Osteocyte (in vitro differentiated cells): ENCODE measurements around the gene TTR. TPM values are rescaled to one million over a fixed set of nuclear protein-coding genes. Genes with fewer than 3 reads are reported as not detected.

Experiments used
- DNase-seq: peaks from one replicate; pipeline ENCODE4 v3.0.0; 2021; ENCODE audit warnings: mixed read lengths; ENCODE audit not compliant: unreplicated experiment; ENCODE audit errors: extremely low spot score
- H3K27ac Mint-ChIP-seq: one replicate; pipeline ENCODE4 v1.8.0; 2021; ENCODE audit warnings: mild to moderate bottlenecking, mixed read lengths; ENCODE audit not compliant: unreplicated experiment
- H3K27me3 Mint-ChIP-seq: one replicate; pipeline ENCODE4 v1.8.0; 2021; ENCODE audit warnings: mixed read lengths; ENCODE audit not compliant: unreplicated experiment
- H3K36me3 Mint-ChIP-seq: one replicate; pipeline ENCODE4 v1.8.0; 2021; ENCODE audit warnings: mixed read lengths; ENCODE audit not compliant: unreplicated experiment
- H3K4me1 Mint-ChIP-seq: one replicate; pipeline ENCODE4 v1.8.0; 2021; ENCODE audit warnings: mixed read lengths; ENCODE audit not compliant: unreplicated experiment
- H3K4me3 Mint-ChIP-seq: one replicate; pipeline ENCODE4 v1.8.0; 2021; ENCODE audit warnings: mild to moderate bottlenecking, moderate library complexity, mixed read lengths; ENCODE audit not compliant: unreplicated experiment
- H3K9me3 Mint-ChIP-seq: one replicate; pipeline ENCODE4 v1.8.0; 2021; ENCODE audit warnings: mixed read lengths; ENCODE audit not compliant: unreplicated experiment
- total RNA-seq: library from RNA; stranded (reverse); gene quantifications from 2 replicates; pipeline ENCODE4 v1.2.1, GENCODE V29; 2021
- TF ChIP-seq, protein P1 (sequence below): fragments of 200-600 bp; sonication (generic); IDR thresholded peaks from 2 replicates; pipeline ENCODE4 v1.5.0; 2021; ENCODE audit warnings: antibody characterized with exemption, mild to moderate bottlenecking, moderate library complexity

The TTR gene
- total RNA-seq, 1 donor from 2014 or later = 14.8 TPM

DNA sequence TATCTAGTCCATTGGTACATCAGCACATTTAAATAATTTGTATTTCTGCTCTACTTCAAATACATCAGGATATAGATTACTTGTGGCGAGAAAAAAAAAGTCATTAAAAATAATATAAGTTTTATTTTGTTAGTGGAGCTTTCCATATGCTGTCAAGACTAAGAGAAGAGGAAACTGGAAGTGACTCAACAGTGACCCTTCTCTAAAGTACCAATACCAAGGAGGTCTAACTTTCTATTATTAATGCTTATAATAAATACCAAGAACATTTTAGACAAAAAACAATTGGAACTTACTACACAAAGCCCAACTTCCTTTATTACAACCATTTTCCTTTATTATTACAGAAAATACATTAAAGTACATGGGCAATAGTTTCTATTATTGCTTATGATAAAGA lies 39.8 kb downstream of the TTR start:
- Mint-ChIP-seq H3K9me3 (no peaks in the 10 kb centered on the region), H3K4me1 (peaks cover 3% of the 10 kb centered on the region), H3K27me3 (no peaks in the 10 kb centered on the region), H3K27ac (no peak overlapping the region), H3K36me3 (peaks cover 3% of the 10 kb centered on the region), H3K4me3 (no peak overlapping the region)
- TF ChIP-seq, protein P1, sequence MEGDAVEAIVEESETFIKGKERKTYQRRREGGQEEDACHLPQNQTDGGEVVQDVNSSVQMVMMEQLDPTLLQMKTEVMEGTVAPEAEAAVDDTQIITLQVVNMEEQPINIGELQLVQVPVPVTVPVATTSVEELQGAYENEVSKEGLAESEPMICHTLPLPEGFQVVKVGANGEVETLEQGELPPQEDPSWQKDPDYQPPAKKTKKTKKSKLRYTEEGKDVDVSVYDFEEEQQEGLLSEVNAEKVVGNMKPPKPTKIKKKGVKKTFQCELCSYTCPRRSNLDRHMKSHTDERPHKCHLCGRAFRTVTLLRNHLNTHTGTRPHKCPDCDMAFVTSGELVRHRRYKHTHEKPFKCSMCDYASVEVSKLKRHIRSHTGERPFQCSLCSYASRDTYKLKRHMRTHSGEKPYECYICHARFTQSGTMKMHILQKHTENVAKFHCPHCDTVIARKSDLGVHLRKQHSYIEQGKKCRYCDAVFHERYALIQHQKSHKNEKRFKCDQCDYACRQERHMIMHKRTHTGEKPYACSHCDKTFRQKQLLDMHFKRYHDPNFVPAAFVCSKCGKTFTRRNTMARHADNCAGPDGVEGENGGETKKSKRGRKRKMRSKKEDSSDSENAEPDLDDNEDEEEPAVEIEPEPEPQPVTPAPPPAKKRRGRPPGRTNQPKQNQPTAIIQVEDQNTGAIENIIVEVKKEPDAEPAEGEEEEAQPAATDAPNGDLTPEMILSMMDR = no peak
- DNase-seq = no peak

DNA sequence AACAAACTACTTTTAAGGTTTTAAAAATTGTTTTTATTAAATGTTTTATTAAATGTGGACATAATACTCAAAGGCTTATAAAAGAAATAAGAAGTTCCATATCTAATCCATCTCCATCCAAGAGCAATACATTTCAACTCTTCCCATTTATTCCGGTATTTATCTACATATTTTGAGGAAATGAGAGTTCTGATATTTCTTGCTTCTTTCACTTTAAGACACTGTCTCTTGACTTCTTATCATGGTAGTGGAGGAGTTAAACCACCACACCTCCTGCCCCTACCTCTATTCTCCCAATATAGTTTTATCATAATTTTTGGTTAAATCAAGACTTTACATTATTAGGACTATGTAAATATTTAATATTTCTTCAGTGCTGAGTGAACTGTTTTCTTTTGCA lies 40.7 kb downstream of the TTR start:
- H3K27ac Mint-ChIP-seq = no peak overlapping the region
- no peak overlapping the region for H3K4me3 Mint-ChIP-seq
- DNase-seq = no peak
- no peaks in the 10 kb centered on the region for H3K27me3 Mint-ChIP-seq
- TF ChIP-seq, protein P1 = no peak
- peaks cover 3% of the 10 kb centered on the region for H3K4me1 Mint-ChIP-seq
- H3K9me3 Mint-ChIP-seq = peaks cover 3% of the 10 kb centered on the region
- H3K36me3 Mint-ChIP-seq = peaks cover 5% of the 10 kb centered on the region

DNA sequence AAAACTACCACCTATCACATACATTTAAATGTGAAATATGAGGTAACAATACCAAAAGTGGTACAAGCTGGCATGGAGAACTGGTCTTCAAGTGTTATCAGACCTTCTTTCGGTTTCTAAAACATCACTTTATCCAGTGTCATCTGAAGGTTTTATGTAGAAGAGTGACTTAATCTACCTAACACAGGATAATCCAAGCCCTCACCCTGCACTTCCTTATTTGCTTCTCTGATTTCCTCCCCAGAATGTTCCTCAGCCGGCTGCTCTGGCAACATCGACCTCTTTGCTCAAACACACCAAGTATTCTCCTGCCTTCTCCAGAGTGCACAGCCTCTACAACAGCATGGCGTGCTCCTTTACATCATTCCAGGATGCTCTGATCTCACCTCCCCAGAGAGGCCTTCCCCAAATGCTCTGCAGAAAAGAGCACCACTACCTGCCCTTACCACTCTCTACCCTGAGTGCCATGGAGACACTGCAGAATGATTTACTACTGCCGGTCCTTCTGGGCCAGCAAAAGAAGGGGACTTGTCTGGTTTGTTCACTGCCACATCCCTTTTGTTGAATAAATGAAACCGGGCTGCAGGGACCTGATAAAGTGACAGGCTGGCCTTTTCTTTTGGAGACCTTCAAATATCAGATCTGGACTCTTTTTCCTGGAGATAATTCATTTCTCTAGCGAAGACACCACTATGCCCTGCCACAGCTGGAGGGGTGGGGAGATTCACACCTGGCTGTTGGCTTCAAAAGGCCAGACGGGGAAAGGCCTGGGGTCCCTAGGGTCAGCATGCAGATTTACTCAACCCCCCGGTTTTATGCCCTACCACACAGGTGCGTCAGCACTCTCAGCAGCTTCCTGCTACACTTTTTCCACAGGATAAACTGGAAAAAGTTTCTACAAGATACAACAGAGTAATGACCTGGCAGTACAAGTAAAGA lies 42.0 kb downstream of the TTR start:
- Mint-ChIP-seq H3K27me3 (no peaks in the 10 kb centered on the region), H3K4me1 (peaks cover 3% of the 10 kb centered on the region), H3K4me3 (no peak overlapping the region), H3K36me3 (peaks cover 9% of the 10 kb centered on the region), H3K27ac (no peak overlapping the region), H3K9me3 (peaks cover 3% of the 10 kb centered on the region)
- TF ChIP-seq, protein P1 = no peak
- DNase-seq = no peak

DNA sequence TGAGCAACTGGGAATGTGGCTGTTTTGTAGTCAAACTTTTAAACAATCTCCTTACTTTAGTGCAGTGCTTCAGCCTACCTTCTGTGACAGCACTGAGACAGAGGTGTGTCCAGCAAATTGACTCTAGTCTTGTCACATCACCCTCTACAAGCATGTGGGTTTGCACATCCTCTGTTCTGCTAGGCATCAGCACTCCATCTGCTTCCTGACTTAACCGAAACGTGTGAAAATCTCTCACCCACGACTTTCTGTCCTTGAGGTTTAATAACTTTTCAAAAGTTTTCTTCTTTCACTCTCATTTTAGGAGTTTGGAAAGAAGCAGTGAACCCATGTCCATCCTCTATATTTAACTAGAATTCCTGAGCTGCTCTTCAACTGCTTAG lies 42.6 kb downstream of the TTR start:
- Mint-ChIP-seq H3K27ac (no peak overlapping the region), H3K36me3 (peaks cover 9% of the 10 kb centered on the region), H3K9me3 (peaks cover 3% of the 10 kb centered on the region), H3K27me3 (no peaks in the 10 kb centered on the region), H3K4me3 (no peak overlapping the region), H3K4me1 (peaks cover 3% of the 10 kb centered on the region)
- no peak for DNase-seq
- TF ChIP-seq, protein P1 = no peak

DNA sequence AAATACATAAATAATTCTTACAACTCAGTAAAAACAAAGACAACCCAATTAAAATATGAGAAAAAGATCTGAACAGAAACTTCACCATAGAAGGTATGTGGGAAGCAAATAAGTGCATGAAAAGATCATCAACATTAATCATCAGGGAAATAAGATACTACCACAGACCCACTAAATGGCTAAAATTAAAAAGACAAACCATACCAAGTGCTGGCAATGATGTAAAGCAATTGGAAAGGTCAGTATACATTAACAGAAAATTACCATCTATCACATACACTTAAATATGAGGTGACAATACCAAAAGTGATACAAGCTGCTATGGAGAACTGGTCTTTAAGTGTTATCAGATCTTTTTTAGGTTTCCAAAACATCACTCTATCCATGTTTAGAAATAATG lies 44.7 kb downstream of the TTR start:
- no peak overlapping the region for H3K27ac Mint-ChIP-seq
- no peaks in the 10 kb centered on the region for H3K27me3 Mint-ChIP-seq
- DNase-seq = no peak
- peaks cover 3% of the 10 kb centered on the region for H3K9me3 Mint-ChIP-seq
- no peak overlapping the region for H3K4me3 Mint-ChIP-seq
- peaks cover 9% of the 10 kb centered on the region for H3K36me3 Mint-ChIP-seq
- TF ChIP-seq, protein P1 = no peak
- peaks cover 3% of the 10 kb centered on the region for H3K4me1 Mint-ChIP-seq
